Fibroblast of peridontal ligament (primary cell): ENCODE data around the gene HDDC2.

Source experiments
- DNase-seq: peaks from one replicate; pipeline ENCODE4 v3.0.0-alpha.2; 2010; ENCODE audit errors: extremely low read depth

HDDC2 gene

GRCh38 chr6:125236536-125237327 lies 65.0 kb downstream of the HDDC2 start:
- DNase-seq, result peak; percentile 68

DNA sequence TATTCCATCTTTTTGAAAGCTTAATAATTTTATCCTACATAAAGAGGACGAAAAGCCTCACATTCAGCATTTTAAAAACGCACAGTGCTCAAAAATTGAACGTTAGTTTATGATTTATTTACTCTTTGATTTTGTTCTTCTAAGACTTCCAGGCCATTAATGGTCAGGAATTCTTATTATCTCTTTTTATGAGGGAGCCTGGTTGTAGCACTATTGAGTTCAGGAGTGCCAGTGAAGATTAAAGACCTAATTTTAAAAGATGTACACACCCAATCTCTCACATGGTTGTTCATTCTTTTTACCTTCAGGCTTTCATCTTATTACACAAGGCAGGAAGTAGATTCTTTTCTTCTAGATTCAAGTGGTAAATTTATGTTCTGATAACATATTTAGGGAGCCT lies 68.6 kb downstream of the HDDC2 start:
- DNase-seq, result no peak

DNA sequence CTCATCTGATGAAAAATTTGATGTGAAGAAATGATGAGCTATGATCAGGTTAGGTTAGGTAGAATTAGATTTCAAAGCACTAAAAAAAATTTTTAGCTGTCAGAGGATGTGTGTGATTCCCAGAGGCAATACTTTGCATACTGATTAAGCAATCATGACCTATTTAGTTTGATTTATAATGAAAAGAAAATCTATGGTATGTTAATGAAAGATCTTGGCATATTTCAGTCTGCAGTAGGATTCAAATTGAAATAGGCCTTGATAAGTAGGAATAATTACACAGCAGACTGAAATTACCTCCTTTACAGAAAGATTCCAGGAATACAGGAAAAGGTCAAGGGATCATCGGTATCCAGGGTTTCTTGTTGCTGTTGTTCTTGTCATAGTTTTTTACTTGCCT lies 69.3 kb downstream of the HDDC2 start:
- DNase-seq, result peak; percentile 50

DNA sequence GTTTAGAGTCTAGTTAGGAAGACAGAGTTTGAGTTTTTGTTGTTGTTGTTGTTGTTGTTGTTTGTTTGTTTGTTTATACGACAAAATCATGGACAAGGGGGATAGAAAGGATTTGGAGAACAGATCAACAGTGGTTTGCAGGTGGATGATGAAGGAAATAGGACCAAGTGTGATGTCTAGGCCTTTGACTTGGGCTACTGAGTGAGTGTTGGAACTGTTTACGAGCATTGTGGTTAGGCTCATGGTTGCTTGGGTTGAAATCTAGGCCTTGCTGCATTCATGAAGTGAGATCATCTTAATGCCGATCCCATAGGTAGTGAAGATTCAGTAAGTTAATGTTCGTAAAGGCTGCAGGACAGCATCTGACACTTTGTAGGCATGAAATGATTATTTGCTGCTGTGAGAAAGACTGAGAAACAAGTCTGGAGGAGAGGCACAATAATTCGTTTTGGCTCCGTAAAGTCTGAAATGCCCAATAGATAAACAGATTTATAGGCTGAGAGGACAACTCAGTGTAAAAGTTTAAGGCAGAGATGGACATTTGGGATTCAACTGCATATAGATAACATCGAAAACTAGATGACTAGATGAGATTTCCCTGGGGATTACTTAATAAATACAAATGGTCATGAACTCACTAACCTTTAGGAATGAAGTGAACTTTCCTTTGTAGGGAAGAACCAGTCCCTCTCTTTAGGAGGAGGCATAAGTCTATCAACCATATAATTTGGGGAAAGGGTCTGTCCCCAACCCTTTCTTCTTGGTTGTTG lies 70.0 kb downstream of the HDDC2 start:
- DNase-seq, result no peak

GRCh38 chr6:125231133-125231532 lies 70.6 kb downstream of the HDDC2 start:
- DNase-seq, result no peak

DNA sequence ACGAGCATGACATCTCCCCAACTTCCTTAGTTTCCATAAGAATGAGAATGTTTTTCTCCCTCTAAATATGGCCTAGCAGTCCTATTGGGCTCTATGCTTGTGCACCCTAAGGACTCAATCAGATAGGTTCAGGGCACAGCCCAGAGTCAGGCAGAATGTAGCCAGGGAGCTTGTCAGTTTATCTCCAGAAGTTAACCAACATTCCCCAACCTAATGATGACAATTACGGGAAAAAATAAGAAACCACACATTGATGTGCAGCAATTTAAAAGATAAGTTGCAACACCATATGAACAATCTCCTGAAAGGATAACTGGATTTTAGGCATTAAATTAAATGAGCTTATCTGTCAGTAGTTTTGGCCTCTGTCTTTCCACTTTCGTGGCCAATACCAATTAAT lies 71.1 kb downstream of the HDDC2 start:
- no peak for DNase-seq

GRCh38 chr6:125228981-125229479 lies 72.7 kb downstream of the HDDC2 start:
- DNase-seq, result peak; percentile 40

DNA sequence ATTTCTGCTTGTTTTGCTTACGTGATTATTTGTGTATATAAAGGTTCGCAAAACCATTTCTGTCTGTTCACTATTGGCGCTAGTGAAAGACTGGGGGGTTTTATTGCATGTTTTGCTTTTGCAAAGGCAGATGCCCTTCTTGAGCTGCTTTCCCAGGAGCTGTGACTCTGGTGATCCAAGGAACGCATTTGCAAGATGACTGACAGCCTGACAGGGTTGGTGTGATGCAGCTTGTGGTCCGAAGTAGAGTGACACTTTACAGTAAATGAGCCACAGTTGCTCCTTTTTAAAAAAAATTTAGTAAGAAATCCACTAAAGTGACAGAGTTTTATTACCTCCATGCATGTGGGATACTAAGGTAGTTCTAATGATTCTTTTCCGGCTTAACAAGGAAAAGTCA lies 74.5 kb downstream of the HDDC2 start:
- DNase-seq, result no peak
